CD4-positive, alpha-beta T cell treated with Interleukin-6 for 4 hours (primary cell): Measurements from ENCODE around the gene ZNF639.
"Not testable (repeated sequence)": the region's sequence is repeated elsewhere in the genome, so short reads cannot be mapped to it uniquely, and the experiment has no call there.

ENCODE experiments used
- DNase-seq: peaks from one replicate; pipeline ENCODE4 v3.0.0-alpha.2; 2020; ENCODE audit warnings: mixed read lengths

Gene ZNF639, protein sequence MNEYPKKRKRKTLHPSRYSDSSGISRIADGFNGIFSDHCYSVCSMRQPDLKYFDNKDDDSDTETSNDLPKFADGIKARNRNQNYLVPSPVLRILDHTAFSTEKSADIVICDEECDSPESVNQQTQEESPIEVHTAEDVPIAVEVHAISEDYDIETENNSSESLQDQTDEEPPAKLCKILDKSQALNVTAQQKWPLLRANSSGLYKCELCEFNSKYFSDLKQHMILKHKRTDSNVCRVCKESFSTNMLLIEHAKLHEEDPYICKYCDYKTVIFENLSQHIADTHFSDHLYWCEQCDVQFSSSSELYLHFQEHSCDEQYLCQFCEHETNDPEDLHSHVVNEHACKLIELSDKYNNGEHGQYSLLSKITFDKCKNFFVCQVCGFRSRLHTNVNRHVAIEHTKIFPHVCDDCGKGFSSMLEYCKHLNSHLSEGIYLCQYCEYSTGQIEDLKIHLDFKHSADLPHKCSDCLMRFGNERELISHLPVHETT

DNA sequence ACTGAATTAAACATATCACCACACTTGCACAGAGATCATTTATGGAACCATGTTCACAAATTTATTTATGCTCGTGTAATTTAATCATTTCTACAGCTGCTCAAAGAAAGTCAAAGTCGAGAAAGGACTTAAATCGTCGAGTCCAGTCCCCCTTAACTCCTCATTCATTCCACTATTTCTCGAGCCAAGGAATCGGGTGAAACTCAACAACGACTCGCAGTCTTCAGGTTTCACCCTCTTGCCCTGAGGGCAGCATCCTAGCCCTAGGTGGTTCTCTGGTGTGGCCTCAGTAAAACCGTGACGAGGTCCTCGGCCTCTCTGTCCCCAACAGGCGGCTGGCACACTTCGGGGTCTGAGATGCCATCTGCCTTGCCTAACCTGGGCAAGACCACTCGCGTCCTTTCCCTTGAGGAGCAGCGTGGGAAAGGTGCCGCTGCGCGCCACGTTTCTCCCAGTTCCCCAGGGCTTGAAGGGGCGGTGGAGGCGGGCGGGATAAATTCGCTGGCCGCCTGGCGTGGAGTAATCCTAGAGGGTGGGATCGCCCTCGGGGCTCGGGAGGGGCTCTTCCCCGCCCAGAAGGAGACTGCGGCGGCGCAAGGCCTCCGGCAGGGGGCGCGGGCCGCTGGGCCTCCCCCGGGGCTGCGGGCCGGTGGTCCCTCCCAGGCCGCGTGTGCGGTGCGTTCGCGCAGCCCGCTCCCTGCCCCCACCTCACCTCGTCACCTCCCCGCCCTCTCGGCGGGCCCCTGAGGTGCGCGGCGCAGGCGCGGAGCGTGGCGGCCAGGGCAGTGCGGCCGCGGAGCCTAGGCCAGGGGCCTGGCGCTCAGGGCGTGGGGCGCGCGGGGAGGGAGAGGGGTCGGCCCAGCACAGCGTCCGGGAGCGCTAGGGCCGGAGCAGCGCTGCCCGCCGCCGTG, at the start of gene ZNF639:
TSS of gene ZNF639 (plus strand) at position 746 of the 911 bp plus-strand sequence. CDS start 5,263 bp downstream, outside the sequence.
- DNase-seq = peak; percentile 86

DNA sequence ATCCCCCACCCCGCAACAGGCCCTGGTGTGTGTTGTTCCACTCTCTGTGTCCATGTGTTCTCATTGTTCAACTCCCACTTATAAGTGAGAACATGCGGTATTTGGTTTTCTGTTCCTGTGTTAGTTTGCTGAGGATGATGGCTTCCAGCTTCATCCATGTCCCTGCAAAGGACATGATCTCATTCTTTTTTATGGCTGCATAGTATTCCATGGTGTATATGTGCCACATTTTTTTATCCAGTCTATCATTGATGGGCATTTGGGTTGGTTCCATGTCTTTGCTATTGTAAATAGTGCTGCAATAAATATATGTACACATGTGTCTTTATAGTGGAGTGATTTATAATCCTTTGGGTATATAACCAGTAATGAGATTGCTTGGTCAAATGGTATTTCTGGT, 48.4 kb upstream of the ZNF639 start:
- DNase-seq = not testable (repeated sequence)

- no peak for DNase-seq
Observed at GRCh38 chr3:179276001-179276400, 46.8 kb upstream of the ZNF639 start.

GRCh38 chr3:179276743-179277142, 46.1 kb upstream of the ZNF639 start:
- no peak for DNase-seq

DNA sequence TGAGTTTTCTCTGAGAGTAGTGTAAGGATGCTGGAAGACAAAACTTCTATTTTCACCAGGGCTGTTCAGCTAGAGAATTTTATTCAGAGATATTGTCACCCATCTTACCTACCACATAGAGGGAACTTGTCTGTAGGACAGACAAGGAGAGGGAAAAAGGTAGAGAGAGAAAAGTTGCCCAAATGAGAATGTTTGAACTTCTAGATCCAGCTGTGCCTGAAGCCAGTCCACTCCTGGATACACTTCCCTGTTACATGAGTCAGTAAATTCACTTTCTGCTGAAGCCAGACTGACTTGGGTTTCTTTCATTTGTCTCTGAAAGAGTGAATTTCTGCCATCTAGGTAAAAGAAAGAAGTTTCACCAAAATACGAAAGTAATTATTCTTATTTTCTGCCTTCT, 44.7 kb upstream of the ZNF639 start:
- no peak for DNase-seq

DNA sequence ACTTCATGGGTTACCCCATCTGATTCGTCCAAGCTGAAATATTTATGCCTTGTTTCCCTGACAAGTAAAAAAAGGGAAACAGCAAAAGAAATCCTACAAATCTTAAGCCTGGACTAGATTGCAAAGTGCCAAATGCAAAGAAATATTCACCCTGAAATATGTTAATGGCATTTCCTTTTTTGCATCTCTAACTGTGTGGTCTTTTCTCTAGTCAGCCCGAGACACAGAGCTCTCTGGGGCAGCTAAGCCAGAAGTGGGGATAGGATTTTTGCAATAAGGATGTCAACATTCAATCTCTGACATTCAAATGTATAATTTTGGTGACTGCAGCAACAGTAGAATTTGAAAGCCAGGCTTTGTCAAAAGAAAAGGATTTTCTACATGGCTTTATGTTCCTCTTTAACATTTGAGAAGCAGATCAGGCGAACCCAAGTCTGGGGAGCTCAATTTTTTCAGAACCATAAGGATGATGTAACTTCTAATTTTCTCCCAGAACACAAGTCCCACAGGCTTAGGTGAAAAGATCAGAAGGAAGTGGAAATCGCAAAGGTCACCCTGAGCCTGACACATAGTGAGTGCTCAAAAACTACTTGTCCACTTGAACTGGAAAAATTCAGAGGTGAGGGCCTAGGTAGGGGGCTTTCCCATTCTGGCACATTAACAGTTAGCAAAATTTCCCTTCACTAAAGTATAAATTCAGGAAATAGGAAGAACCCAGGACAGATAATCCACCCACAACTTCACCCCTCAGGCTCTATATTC, 43.7 kb upstream of the ZNF639 start:
- no peak for DNase-seq

DNA sequence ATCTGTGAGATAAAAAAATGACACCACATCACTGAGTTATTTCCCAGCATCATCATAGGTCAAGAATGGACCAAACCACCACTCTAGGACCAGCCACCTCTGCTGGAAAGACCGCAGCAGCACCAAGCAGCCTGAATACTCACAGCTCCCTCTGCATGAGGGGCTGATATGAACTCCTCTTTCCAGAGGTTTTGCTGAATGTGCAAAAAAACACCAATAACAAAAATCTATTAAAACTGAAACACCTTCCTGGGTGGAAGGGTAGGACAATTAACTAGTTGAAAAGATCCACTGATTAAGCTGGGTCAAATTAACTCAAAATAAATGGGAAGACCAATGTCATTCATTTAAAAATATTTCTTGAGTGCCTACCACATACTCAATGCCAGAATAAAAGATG, 43.0 kb upstream of the ZNF639 start:
- DNase-seq = no peak

- no peak for DNase-seq
Observed at GRCh38 chr3:179281825-179282224, 41.0 kb upstream of the ZNF639 start.

- no peak for DNase-seq
Observed at GRCh38 chr3:179286331-179286730, 36.5 kb upstream of the ZNF639 start.

GRCh38 chr3:179288845-179289244, 34.0 kb upstream of the ZNF639 start:
- no peak for DNase-seq

DNA sequence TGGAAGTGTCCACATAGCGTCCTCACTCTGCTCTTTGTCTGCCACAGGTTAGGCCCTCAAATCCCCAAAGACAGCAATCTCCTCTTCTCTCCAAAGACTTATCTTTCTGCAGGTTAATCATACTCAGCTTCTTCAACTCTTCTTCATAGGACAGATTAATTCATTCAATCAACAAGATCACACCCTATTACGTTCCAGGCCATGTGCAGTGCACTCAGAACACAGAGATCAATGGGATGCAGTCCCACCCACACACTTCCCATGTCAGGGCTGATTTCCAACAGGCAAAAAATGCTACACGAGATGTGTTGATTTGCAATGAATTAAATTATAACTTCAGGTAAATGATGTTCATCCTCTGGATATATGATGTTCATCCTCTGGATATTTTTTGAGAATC, 33.5 kb upstream of the ZNF639 start:
- no peak for DNase-seq

GRCh38 chr3:179292450-179292849, 30.4 kb upstream of the ZNF639 start:
- no peak for DNase-seq

GRCh38 chr3:179297971-179298725, 24.7 kb upstream of the ZNF639 start:
- DNase-seq = no peak

DNA sequence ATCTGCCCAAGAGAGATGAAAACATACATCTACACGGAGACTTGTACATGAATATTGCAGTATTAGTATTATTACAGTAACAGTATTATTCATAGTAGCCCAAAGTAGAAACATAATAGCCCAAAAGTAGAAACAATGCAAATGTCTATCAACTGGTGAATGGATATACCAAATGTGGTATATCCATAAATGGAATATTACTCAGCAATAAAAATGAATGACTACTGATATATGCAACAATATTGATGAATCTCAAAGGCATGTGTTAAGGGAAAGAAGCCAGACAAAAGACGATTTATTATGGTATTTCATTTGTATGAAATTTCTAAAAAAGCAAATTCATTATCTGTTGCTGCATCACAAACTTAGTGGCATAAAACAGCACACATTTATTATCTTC, 23.5 kb upstream of the ZNF639 start:
- DNase-seq = no peak

DNA sequence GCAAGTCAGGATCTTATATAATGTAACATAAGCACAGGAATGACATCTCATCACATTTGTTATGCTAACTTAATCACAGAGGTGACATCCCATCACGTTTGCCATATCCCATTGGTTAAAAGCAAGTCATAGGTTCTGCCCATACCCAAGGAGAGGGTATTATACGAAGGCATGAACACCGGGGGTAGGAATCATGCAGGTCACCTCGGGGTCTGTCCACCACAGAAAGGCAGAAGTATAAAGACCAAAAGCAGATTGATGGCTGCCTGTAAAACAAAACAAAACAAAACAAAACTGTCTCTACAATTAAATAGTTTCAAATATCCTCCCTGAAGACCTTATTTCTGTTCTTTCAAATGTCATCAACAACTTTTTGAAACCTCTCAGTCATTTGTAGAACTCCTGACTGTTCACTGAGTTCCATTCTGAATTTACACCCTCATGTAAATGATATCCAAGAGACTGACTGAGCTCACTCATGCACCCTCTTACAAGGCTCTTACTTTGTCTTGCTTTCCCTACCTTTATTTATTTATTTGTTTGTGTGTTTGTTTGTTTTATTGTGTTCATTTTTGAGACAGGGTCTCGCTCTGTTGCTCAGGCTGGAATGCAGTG, 22.7 kb upstream of the ZNF639 start:
- no peak for DNase-seq

DNA sequence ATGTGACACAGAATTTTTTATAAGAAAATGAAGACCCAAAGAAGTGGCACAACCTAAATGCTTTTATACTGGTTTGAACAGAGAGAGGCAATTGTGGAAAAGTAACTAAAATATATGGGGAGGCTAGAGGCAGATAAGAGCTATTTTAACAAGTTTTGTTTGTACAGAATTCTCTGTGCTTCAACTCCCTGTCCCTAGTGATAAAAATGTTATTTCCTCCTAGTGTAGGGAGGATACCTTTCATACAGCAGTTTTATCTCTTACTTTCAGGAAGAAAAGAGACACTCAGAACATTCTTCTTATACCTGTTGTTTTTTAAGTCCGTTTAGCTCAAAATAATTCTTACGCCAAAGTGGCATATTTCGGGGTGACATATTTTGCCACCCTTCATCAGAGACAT, 21.2 kb upstream of the ZNF639 start:
- DNase-seq = no peak

DNA sequence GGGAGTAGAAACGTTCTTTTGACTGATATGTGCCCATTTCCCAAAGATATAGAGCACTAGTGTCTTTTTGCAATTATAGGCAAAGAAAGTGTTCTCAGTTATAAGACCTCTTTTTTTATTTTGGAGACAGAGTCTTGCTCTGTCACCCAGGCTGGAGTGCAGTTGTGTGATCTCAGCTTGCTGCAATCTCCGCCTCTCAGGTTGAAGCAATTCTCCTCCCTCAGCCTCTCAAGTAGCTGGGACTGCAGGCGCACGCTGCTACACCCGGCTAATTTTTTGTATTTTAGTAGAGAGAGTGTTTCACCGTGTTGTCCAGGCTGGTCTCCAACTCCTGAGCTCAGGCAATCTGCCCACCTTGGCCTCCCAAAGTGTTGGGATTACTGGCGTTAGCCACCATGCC, 20.7 kb upstream of the ZNF639 start:
- DNase-seq = no peak

GRCh38 chr3:179304605-179305004, 18.2 kb upstream of the ZNF639 start:
- no peak for DNase-seq

GRCh38 chr3:179307362-179307761, 15.5 kb upstream of the ZNF639 start:
- DNase-seq = not testable (repeated sequence)

- no peak for DNase-seq
Observed at GRCh38 chr3:179308001-179308400, 14.8 kb upstream of the ZNF639 start.

GRCh38 chr3:179309225-179310078, 13.4 kb upstream of the ZNF639 start:
- DNase-seq = no peak
